ENCODE data around the gene GREB1.

- TF ChIP-seq CTCF (IDR thresholded peaks at IDR 0.05) (no peak), POLR2A (IDR thresholded peaks at IDR 0.05) (no peak), EP300 (IDR thresholded peaks at IDR 0.05) (no peak)
These were observed 83.1 kb downstream of the GREB1 start for GRCh38 chr2:11616851-11617415.

All from ovary (tissue), 3 donors.